Activated naive CD4-positive, alpha-beta T cell treated with Interleukin-2 at 50 U/mL for 16 hours (primary cell): Measurements from ENCODE around the gene MPPED1.

ENCODE experiments used
- DNase-seq: peaks from one replicate; pipeline ENCODE4 v3.0.0-alpha.2; 2020

MPPED1 gene

DNA sequence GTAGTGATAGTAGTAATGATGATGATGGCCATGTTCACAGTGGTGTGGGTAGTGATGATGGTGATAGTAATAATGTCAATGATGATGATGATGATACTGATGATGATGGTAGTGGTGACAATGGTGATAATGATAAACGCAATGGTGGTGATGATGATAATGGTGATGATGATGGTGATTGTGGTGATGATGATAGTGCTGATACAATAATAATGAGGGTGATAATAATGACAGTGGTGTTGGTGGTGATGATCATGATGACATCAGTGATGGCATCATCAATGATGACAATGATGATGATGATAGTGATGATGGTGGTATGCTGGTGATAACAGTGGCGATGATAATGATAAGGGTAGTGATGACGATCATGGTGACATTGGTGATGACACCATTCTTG is 92.3 kb downstream of the MPPED1 start:
- DNase-seq: no peak

DNA sequence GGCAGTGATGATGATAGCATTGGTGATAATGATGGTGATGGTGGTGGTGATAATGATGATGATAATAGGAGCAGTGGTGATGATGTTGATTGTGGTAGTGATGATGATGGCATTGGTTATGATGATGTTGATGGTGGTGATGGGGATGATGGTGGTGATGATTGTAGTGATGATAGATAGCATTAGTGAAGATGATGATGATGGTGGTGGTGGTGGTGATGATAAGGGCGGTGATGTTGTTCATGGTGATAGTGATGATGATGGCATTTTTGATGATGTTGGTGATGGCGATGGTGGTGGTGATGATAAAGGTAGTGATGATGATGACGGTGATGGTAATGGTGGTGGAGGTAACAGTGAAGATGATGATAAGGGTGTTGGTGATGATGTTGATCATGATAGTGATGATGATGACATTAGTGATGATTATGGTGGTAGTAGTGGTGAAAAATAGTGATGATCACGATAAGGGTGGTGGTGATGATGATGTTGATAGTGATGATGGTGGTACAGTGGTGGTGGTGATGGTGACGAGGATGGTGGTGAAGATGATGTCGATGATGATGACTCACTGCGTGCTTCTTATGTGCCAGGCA is 93.0 kb downstream of the MPPED1 start:
- no peak for DNase-seq

DNA sequence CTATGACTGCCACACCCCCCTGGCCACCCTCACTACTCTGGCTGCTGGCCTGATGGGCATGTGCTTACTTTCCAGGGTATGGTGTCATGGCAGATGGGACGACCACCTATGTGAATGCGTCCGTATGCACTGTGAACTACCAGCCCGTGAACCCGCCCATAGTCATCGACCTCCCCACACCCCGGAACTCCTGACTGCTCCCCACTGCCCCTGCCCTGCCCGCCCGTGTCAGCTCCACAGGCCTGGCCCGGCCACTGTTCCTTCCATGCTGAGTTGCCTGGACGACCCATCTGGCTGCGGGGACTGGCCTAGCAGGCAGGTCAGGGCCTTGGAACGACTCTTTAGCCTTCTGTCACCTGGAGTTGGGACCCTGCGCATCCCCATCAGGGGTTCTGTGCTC is 93.6 kb downstream of the MPPED1 start:
- no peak for DNase-seq

DNA sequence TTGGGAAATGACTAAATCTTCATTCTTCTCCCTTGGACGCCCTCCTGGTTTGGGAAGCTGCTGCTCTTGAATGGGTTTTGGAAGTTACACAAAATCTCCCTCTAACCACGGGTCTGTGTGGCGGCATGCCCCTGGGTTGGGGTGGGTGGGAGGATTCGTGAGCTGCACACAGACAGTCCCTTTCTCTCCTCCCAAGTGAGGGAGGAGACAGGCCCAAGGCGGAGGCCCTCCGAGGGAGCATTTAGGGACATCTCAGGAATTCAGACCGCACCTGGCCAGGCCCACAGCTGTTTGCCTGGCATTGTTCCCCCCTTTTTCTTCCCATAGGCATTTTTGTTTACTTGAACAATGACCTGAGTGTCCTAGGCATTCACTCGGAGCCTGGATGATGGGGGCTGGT is 94.1 kb downstream of the MPPED1 start:
- DNase-seq: no peak

DNA sequence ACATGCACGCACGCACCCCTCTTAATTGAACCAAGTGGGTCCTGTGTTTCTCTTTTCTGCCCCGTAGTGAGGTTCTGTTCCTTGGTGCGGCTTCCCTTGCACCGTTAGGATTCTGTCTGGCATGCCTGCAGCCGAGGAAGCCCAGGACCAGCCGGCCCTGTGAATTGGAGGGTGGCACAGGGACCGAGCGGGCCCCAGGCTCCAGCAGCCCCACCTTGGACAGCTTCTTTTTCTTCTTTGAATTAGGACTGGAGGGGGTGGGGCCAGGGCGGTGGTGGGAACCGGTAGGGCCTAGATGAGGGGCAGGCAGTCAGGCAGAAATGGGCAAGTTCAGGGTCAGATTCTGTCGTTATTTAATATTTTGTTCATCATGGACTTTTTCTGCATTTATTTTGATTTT is 94.7 kb downstream of the MPPED1 start:
- no peak for DNase-seq

DNA sequence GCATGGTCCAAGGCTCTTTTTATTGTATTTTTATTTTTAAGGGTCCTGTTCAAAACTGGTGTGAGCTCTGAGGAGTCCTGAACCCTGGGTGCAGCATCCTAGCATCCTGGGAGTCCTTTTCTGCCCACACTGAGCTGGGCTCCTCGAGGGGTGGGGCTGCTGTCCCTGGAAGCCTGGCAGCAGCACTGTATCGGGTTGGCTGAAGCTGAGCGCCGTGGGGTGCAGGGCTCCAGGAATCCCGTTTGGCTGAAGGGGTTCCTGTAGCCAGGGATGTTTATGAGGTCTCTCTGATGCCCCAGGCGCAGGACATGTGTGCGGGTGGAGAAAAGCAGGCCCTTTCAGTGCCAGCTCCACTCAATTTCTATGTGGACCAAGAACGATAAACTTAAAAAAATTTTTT is 95.4 kb downstream of the MPPED1 start:
- DNase-seq: no peak

DNA sequence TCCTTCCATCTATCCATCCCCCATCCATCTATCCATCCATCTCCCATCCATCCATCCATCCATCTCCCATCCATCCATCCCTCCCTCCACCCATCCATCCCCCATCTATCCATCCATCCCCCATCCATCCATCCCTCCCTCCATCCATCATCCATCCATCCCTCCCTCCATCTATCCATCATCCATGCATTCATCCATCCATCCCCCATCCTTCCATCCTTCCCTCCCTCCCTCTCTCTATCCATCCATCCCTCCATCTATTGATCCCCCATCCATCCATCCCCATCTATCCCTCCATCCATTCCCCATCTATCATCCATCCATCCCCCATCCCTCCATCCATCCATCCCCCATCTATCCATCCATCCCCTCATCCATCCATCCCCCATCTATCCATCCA is 96.7 kb downstream of the MPPED1 start:
- no peak for DNase-seq

DNA sequence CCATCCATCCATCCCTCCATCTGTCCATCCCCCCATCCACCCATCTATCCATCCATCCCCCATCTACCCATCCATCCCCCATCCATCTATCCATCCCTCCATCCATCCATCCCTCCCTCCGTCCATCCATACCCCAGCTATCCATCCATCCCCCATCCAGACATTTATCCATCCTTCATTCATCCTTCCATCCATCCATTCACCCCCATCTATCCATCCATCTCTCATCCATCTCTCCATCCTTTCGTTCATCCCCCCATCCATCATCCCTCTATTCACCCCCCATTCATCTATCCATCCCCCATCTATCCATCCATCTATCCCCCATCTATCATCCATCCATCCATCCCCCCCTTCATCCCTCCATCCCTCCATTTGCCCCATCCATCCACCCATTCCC is 97.5 kb downstream of the MPPED1 start:
- DNase-seq: no peak

DNA sequence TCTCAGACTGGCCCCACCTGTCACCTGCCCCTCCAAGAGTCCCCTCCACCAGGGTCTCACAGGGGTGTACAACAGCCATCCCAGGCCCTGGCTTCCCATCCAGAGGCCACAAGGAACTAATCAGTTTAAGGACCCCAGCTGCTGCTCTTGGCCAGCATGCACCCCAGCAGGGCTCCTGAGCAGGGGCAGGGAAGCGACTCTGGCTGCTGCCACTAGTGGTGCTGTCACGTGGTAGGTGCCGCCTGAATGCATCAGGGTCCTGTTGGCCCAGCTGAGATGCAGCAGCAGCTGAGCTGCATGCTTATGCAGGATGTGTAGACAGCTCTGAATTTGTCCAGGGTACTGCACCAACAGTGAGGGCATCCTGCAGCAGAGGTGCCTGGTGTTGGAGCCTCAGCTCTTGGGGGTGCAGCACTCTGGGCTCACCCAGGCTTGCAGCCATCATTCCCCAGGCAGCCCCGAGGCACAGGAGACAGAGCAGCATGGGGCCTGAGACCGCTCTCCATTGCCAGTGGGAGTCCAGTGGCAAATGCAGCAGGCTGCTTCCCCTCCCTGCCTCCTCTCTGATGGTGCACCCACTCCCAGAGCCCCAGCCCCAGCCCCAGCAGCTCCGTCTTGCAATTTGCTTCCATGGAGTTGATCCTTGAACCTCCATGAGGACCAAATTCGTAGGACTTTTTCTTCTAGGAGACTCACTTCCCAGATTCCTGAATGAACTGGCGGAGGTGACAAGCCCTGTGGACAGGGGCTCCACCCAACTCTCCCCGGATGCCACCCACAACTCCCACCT is 98.7 kb downstream of the MPPED1 start:
- DNase-seq: no peak

DNA sequence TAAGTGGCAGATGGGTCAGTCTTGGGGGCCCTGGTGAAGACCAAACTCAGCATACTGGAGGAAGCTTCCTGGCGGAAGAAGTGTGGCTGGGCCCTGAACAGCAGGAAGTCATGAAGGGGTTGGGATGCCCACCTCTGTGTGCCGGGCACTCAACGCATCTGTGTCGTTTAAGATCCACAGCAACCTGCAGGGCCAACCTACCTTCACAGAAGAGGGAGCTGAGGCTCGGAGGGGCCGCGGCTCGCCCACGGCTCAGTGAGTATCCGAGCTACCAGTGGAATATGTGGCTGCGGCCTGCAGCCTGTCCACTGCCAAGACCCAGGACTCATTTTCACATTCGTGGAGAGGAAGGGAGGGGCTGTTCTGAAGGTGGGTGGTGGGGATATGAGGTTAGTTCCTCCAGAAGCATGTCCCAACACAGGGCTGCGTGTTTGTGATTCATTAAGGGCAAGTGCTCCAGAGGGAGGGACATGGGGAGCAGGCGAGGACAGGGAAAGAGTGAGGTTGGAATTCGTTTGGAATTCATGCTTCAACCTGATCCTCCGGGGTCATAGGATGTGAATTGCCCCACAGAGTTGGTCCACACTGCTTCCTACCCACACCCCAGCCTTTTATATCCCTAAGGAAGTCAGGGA is 99.6 kb downstream of the MPPED1 start:
- DNase-seq: no peak

DNA sequence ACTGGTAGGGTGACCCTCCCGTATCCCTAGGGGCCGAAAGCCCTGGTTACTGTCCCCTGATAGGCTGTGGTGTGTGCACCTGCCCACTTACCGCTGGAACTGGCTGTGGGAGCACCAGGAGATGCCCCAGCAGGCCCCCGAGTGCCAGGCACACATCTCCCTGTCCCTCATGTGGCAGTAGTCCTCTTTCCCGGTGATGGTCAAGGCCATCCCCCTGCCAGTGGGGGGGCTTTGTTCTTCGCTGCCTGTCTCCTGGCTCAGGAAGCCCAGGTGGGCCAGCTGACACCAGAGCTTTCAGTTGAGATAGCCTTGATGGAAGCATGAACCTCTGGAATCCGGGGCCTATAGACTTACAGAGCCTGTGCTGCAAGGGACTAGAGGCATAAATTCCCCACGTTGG is 100.5 kb downstream of the MPPED1 start:
- DNase-seq: no peak

DNA sequence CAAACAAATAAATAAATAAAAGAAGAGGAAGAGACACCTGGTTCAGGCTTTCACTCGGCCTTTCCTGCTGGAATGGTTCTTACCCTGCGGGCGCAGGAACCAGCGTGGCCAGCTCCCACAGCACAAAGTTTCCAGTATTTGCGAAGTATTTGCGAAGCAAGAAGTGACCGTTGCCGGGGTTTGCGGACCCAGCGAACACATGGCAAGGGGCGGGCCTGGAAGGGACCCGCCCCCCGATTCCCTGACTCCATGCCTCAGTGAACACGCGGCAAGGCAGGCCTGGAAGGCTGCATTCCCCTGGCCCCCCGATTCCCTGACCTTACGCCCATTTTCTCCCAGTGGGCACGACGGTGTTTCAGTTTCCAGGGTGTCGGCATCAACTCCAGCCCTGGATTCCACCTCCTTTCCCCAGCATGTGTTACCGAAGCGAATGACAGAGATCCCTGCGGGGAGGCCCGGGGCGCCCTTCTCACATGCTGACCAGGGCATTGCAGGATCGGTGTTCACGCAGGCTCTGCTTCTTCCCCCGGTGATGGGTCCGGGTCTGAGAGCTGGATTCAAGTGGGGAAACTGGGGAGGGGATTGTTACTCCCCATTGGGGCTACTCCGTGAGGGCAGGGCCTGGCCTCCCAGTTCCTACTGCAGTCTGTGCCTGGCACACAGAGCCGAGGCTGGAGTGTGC is 102.8 kb downstream of the MPPED1 start:
- DNase-seq: no peak

DNA sequence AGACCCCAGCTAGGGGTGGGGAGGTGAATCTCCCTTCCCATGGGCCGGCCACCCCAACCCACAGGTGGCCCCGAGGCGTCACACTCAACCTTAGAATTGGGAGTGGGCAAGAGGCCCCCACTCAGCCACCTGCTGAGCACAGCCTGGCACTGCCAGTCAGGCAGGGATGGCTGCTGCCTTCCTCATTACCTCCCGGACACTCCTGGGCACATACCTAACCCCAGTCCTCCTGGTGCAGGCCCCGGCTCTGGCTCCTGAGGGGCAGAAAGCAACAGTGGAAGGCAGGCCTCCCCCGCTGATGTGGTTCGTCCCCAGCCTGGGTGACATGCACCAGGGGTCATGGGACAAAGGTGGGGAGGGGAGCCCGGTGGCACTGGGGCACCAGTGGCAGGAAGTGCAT is 103.6 kb downstream of the MPPED1 start:
- no peak for DNase-seq

DNA sequence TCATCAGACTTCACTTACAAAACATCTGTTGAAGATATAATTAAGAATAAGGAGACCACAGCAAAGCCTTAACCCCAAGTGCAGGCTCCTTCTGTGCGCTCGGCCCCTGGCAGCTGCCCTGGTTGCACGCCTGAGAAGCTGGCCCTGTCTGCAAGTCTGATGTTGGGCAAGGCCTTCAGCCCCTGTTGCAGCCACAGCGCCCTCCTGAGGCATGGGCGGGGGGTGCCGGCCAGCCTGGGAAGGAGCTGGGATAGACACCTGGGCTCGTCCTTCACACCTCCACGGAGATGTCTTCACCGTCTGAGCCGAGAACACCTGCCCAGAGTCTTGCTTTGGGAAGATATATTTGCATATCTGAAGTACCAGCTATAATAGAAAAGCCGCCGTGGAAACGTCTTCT is 104.1 kb downstream of the MPPED1 start:
- no peak for DNase-seq

DNA sequence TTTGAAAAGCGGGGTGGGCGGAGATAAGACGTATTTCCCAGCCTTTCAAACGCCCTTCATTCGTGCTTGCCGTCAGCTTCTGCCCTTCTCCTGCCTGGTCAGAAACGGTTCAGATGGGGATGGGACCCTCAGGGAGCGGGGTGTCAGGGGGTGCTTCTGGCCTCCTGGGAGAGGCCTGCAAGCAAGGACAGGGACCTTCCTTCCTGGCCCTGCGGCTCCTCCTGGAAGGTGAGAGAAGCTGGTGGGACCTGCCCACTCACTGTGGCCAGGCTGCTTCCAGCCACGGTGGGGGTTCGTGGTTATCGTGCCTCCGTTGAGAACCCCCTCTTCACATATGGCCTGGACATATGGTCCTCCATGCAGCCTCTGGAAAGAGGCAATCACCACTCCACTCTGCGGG is 104.6 kb downstream of the MPPED1 start:
- DNase-seq: no peak

DNA sequence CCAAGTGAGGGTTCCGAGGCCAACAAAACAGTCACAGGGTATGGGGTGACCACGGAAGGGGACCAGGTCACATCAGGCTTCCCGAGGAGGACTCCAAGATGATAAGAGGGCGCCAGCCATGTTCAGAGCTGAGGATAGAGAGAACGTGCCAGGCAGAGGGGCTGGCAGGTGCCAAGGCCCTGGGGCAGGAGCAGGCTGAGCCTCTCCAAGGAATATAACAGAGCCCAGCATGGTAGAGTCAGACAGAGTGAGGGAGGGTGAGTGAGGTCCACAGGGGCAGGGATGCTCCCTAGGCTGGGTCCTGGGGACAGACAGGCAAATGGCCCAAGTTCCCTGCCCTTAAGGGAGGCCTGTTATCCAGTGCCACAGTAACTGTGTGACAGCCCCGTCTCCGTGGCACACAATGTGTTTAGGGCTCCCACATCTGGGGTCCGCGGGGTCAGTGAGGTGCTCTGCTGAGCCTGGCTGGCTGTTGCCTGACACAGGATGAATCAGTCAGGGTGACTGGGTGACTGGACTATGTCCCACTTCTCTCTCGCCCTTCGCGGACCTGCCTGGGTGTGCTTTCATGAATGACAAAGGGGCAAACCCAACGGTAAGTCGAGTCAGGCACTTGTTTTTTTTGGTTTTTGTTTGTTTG is 105.3 kb downstream of the MPPED1 start:
- no peak for DNase-seq

DNA sequence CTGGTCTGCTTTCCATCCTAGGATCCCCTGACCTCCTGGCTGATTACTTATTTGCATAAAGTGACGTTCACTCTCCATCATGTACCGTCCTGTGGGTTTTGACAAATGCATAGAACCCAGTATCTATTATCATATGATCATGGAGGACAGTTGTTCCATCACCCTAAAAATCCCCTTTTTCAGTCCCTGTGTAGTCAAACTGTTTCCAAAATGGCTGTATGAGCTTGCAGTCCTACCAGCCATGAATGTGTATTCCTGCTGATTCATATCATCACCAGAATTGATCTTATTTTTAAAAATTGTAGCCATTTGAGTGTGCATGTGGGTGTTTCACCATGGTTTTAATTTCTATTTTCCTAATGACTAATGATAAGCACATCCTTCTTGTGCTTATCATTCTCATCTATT is 108.8 kb downstream of the MPPED1 start:
- DNase-seq: no peak

DNA sequence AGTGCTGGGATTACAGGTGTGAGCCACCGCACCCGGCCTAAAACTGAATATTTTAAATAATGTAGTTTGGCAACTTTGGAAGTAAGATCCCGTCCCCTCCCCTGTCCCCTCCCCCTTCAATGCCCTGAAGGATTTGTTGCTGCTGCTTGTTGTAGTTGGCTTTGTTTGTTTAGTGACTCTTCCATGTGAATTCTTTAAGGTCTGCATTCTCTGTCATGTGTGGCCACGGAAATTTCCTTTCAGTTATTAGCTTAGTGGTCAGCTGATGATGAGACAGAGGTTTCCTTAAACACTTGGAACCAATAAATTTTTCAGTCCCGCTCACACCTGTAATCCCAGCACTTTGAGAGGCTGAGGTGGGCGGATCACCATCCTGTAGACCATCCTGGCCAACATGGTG is 109.9 kb downstream of the MPPED1 start:
- DNase-seq: no peak

DNA sequence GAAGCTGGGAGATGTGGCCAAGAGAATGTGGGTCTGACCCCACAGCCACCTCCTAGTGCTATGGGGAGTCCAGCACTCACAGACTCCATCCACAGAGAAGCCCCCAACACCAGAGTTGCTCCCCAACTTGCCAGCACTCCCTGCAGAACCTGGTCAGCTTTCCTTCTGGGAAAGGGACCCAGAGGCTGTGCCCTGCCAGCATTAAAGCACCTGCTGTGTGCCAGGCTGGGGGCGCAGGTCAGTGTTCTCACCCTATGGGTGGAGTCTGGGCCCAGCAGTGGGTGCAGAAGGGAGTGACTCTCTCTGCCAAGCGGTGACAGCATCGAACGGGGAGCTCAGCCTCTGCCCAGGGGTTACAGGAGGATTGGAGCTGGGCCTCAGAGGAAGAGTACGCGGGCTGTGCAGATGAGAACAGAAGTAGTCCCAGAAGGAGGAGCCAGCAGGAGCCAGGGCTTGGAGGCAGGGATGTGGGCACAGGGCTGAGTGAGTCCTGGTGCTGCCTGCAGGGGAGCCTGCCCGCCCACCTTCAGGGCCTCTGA is 114.4 kb downstream of the MPPED1 start:
- no peak for DNase-seq

DNA sequence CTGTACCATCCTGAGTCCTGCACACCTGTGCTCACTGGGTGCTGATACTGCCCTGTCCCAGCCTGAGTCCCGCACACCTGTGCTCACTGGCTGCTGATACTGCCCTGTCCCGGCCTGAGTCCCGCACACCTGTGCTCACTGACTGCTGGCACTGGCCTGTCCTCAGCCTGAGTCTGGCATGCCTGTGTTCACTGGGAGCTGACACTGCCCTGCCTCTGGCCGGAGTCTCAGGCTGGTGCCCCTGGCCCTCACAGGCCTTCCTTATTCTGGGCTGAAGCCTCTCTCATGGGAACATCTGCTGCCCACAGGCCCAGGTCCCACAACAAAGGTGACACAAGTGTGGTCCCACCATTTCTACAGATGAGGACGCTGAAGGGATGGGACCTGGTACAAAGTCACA is 115.1 kb downstream of the MPPED1 start:
- DNase-seq: no peak

DNA sequence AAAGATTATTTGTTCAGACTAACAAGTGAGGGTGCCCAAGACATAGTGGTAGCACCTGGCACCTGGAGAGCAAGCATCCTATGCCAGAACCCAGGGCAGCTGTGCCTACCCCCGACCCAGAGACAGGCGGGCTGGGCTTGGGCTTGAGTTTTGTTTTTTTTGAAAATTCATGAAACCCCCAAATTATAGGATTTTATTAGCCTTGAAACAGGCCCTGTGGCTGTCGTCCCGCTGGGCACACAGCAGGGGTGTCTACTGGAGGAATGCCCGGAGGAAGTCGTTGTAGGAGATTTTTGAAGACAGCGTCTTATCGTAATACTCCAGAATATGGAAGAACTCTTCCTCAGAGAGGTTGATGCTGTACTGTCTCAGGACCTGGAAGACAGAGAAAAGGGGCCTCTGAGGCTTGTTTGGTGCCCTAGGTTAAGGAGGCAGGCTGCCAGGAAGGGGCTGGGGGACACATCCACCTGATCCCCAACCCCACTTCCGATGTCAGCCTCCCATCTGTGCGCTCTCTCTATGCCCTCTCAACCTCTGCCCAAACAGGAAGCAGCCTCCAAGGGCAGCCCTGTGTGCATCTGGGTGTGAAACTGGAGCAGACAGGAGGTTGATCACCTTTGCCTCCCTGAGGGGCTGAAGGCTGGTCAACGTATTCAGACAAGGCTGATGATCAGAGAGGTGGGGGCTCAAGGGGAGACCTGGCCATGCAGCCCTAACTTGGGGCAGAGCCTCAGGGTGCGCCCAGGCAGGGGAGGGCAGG is 117.0 kb downstream of the MPPED1 start:
- no peak for DNase-seq

DNA sequence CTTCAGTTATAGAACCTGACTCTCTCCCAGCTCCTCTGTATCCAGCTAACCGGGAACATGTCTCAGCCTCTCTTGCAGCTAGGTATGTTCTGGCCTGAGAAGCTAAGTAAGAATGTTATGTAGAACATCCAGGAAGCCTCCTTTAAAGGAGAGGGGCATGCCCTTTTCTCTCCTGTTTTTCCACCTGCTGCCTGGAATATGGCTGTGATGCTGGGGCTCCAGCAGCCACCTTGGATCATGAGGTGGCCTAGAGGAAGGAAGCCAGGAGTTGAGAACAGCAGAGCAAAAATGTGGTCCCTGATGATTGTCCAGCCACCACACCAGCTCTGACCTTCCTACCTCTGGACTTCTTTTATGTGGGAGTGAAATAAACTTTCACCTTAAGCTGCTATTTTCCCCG is 117.6 kb downstream of the MPPED1 start:
- no peak for DNase-seq
